ENCODE measurements around the gene ZBTB22.
"Not testable (repeated sequence)": the region's sequence is repeated elsewhere in the genome, so short reads cannot be mapped to it uniquely, and the experiment has no call there.

ZBTB22 gene

GRCh38 chr6:33279971-33280511, 37.5 kb downstream of the ZBTB22 start:
- DNase-seq: no peak

- no peak for DNase-seq
Measured at GRCh38 chr6:33279257-33279695, 38.3 kb downstream of the ZBTB22 start.

GRCh38 chr6:33278810-33279209, 38.7 kb downstream of the ZBTB22 start:
- no peak for DNase-seq

- DNase-seq: no peak
Measured at GRCh38 chr6:33278392-33278741, 39.2 kb downstream of the ZBTB22 start.

- DNase-seq: peak in 1 of 56 donors; percentile 10
Measured at GRCh38 chr6:33277663-33278391, 39.7 kb downstream of the ZBTB22 start.

GRCh38 chr6:33276864-33277662, 40.5 kb downstream of the ZBTB22 start, which contains the start of gene B3GALT4:
Gene B3GALT4, plus strand, starts transcription at chr6:33277123. Its CDS starts 297 bp downstream, at chr6:33277420.
- peak in 40 of 56 donors; percentile 12 to 75 (median 50) for DNase-seq

GRCh38 chr6:33276581-33276863, 41.0 kb downstream of the ZBTB22 start:
- no peak for DNase-seq

GRCh38 chr6:33275795-33276580, 41.6 kb downstream of the ZBTB22 start:
- DNase-seq: not testable (repeated sequence)

- DNase-seq: no peak
Measured at GRCh38 chr6:33273924-33274902, 43.3 kb downstream of the ZBTB22 start.

- no peak for DNase-seq
Measured at GRCh38 chr6:33273129-33273923, 44.2 kb downstream of the ZBTB22 start.

- DNase-seq: no peak
Measured at GRCh38 chr6:33272275-33273128, 45.0 kb downstream of the ZBTB22 start.

GRCh38 chr6:33271468-33272274, 45.9 kb downstream of the ZBTB22 start, which contains the start of the genes RPS18 and VPS52:
Gene RPS18, plus strand, starts transcription at chr6:33272075. Its CDS starts 45 bp downstream, at chr6:33272120.
Gene VPS52, minus strand, starts transcription at chr6:33271876. Its CDS starts 201 bp downstream, at chr6:33271675.
- peak; percentile 60 to 99 (median 92) for DNase-seq

- DNase-seq: peak in 1 of 56 donors; percentile 52
Measured at GRCh38 chr6:33271117-33271467, 46.5 kb downstream of the ZBTB22 start.
